ENCODE data around the gene CMC1. TPM values are rescaled to one million over a fixed set of nuclear protein-coding genes. Genes with fewer than 3 reads are reported as not detected.
"Not testable (repeated sequence)": the region's sequence is repeated elsewhere in the genome, so short reads cannot be mapped to it uniquely, and the experiment has no call there.

Gene CMC1
- total RNA-seq, 1 experiment from 2014 or later = 29.9 TPM

DNA sequence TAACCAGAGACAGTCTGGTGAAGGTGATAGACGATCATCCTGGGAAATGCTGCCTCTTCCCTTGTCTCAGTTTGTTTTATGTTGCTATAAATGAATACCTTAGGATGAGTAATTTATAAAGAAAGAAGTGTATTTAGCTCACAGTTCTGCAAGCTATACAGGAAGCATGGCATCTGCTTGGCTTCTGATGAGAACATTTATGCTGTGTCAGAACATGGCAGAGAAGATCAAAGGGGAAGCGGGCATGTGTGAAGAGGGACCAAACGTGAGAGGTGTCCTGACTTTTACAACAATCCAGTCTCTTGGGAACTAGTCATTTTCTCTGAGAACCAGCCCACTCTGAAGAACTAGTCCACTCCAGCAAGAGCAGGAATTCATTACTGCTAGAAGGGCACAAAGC is 9.6 kb downstream of the CMC1 start:
- peaks cover 24% of the 10 kb centered on the region for H3K4me1 ChIP-seq (ENCODE audit: low read length)
- no peak overlapping the region for H3K27ac ChIP-seq (ENCODE audit: low read length)

DNA sequence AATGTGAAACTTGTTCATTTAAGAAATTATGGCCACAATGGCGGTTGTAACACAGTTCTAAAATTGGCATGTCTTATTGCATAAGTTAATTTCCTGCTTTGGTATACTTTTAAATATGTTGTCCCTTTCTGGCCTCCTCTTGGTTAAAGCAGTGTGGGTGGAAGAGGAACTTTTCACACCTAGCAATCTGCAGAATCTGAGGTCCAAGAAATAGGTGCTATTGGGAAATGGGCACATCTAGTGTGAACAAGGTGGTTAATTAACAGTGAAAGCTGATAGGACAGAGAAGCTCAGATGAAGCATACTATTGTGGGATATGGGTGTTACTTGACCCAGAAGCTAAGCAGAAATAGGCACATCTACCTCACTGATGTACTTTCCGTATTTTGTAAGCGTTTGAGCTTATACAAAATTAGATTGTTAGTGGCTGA is 10.6 kb downstream of the CMC1 start:
- H3K4me1 ChIP-seq (ENCODE audit: low read length) = peaks cover 20% of the 10 kb centered on the region
- no peaks in the 10 kb centered on the region for H3K9me2 ChIP-seq (replicated peaks; ENCODE audit: insufficient read depth, low read length)
- no peaks in the 10 kb centered on the region for H3K27me3 ChIP-seq (ENCODE audit: low read length)
- peaks cover 99% of the 10 kb centered on the region for H3K79me2 ChIP-seq (ENCODE audit: low read length)
- no peak overlapping the region for H3K27ac ChIP-seq (ENCODE audit: low read length)
- H4K20me1 ChIP-seq (ENCODE audit: insufficient read depth, low read depth, low read length) = no peaks in the 10 kb centered on the region
- H3K4me2 ChIP-seq (ENCODE audit: low read depth, low read length, poor library complexity, severe bottlenecking) = no peak overlapping the region
- DNase-seq = no peak
- no peaks in the 10 kb centered on the region for H3K9me3 ChIP-seq (ENCODE audit: low read length)
- no peaks in the 10 kb centered on the region for H3K36me3 ChIP-seq (ENCODE audit: insufficient read depth, low read length)
- no peak overlapping the region for H3K9ac ChIP-seq (ENCODE audit: low read length)
- H3K4me3 ChIP-seq (ENCODE audit: low read length) = no peak overlapping the region
- no peak overlapping the region for H2AFZ ChIP-seq (ENCODE audit: low read length)

More for the DNA sequence above, 9.6 kb downstream of the CMC1 start:
- Histone ChIP-seq H3K9me2 (replicated peaks; ENCODE audit: insufficient read depth, low read length) (no peaks in the 10 kb centered on the region), H2AFZ (ENCODE audit: low read length) (no peak overlapping the region), H3K79me2 (ENCODE audit: low read length) (peaks cover 100% of the 10 kb centered on the region), H4K20me1 (ENCODE audit: insufficient read depth, low read depth, low read length) (no peaks in the 10 kb centered on the region), H3K27me3 (ENCODE audit: low read length) (no peaks in the 10 kb centered on the region), H3K4me3 (ENCODE audit: low read length) (no peak overlapping the region), H3K4me2 (ENCODE audit: low read depth, low read length, poor library complexity, severe bottlenecking) (no peak overlapping the region), H3K9me3 (ENCODE audit: low read length) (no peaks in the 10 kb centered on the region), H3K36me3 (ENCODE audit: insufficient read depth, low read length) (no peaks in the 10 kb centered on the region), H3K9ac (ENCODE audit: low read length) (no peak overlapping the region)
- no peak for DNase-seq

DNA sequence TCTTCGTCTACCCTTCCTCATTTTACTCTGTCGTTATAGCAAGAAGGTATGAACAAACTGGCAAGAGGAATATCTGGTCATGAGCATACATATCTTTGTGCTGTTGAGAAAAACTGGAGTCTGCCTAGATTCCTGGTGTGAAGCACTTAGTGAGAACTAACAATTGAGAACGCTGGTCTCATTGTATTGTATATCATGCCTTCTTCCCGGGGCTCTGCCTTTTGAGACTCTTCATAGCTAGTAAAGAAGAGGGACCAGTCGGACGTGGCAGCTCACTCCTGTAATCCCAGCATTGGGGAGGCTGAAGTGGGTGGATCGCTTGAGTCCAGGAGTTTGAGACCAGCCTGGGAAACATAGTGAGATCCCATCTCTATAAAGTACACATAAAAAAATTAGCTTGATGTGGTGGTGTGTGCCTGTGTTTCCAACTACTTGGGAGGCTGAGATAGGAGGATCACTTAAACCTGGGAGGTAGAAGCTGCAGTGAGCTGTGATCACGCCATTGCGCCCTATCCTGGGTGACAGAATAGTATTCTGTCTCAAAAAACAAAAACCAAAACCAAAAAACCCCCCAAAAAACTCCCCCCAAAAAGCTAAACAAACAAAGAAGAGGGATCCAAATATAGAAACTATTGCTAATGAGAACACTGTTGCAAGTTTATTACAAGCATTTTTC is 11.8 kb downstream of the CMC1 start:
- Histone ChIP-seq H4K20me1 (ENCODE audit: insufficient read depth, low read depth, low read length) (no peaks in the 10 kb centered on the region), H3K9me3 (ENCODE audit: low read length) (no peaks in the 10 kb centered on the region), H3K79me2 (ENCODE audit: low read length) (peaks cover 97% of the 10 kb centered on the region), H3K36me3 (ENCODE audit: insufficient read depth, low read length) (no peaks in the 10 kb centered on the region), H3K9ac (ENCODE audit: low read length) (no peak overlapping the region), H3K4me2 (ENCODE audit: low read depth, low read length, poor library complexity, severe bottlenecking) (no peak overlapping the region), H3K27me3 (ENCODE audit: low read length) (no peaks in the 10 kb centered on the region), H3K27ac (ENCODE audit: low read length) (no peak overlapping the region), H3K9me2 (replicated peaks; ENCODE audit: insufficient read depth, low read length) (no peaks in the 10 kb centered on the region), H2AFZ (ENCODE audit: low read length) (no peak overlapping the region), H3K4me3 (ENCODE audit: low read length) (no peak overlapping the region), H3K4me1 (ENCODE audit: low read length) (peaks cover 14% of the 10 kb centered on the region)
- DNase-seq = no peak

DNA sequence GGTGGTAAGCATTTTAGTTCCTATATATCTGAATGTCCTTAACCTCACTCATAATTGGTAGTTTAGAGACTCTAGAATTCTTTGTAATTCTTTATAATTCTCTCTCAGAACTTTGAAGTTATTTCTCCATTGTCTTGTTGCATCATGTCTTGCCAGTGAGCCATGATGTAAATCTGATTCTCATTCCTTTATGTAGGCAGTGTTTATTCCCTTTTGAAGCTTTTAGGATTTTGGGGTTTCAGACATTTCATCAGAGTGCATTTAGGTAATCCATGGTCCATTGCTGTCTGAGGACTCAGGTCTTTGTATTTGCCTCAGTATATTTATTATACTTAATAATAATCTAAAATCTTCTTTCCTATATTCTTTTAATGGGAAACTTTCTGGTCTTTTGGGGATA is 20.6 kb downstream of the CMC1 start:
- no peak overlapping the region for H3K4me2 ChIP-seq (ENCODE audit: low read depth, low read length, poor library complexity, severe bottlenecking)
- DNase-seq = no peak
- peaks cover 80% of the 10 kb centered on the region for H3K79me2 ChIP-seq (ENCODE audit: low read length)
- H2AFZ ChIP-seq (ENCODE audit: low read length) = no peak overlapping the region
- no peak overlapping the region for H3K27ac ChIP-seq (ENCODE audit: low read length)
- no peaks in the 10 kb centered on the region for H3K9me2 ChIP-seq (replicated peaks; ENCODE audit: insufficient read depth, low read length)
- H3K4me1 ChIP-seq (ENCODE audit: low read length) = no peaks in the 10 kb centered on the region
- no peak overlapping the region for H3K4me3 ChIP-seq (ENCODE audit: low read length)
- peaks cover 25% of the 10 kb centered on the region for H3K36me3 ChIP-seq (ENCODE audit: insufficient read depth, low read length)
- no peaks in the 10 kb centered on the region for H3K9me3 ChIP-seq (ENCODE audit: low read length)
- no peaks in the 10 kb centered on the region for H3K27me3 ChIP-seq (ENCODE audit: low read length)
- no peak overlapping the region for H3K9ac ChIP-seq (ENCODE audit: low read length)
- no peaks in the 10 kb centered on the region for H4K20me1 ChIP-seq (ENCODE audit: insufficient read depth, low read depth, low read length)

DNA sequence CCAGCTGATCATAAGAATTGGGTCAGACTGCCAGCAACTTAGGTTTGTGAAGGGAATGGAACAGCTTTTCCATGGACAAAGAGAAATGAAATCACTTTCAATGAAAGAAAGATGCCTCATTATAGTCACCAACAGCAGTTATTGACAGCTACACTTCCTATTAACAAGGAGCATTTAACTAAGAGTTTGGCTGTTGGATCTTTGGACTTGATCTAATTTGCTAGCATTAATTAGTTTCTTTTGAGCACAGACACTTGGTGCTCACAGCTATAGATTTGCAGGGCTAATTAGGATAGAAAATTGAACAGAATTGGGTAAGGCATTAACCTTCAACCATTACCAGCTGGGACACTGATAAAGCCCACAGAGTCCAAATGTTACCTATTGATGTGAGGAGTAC is 24.2 kb downstream of the CMC1 start:
- Histone ChIP-seq H2AFZ (ENCODE audit: low read length) (no peak overlapping the region), H3K27me3 (ENCODE audit: low read length) (no peaks in the 10 kb centered on the region), H3K79me2 (ENCODE audit: low read length) (peaks cover 70% of the 10 kb centered on the region), H3K27ac (ENCODE audit: low read length) (no peak overlapping the region), H3K4me3 (ENCODE audit: low read length) (no peak overlapping the region), H3K36me3 (ENCODE audit: insufficient read depth, low read length) (peaks cover 55% of the 10 kb centered on the region), H4K20me1 (ENCODE audit: insufficient read depth, low read depth, low read length) (no peaks in the 10 kb centered on the region), H3K4me1 (ENCODE audit: low read length) (no peaks in the 10 kb centered on the region), H3K4me2 (ENCODE audit: low read depth, low read length, poor library complexity, severe bottlenecking) (no peak overlapping the region), H3K9ac (ENCODE audit: low read length) (no peak overlapping the region), H3K9me3 (ENCODE audit: low read length) (no peaks in the 10 kb centered on the region), H3K9me2 (replicated peaks; ENCODE audit: insufficient read depth, low read length) (no peaks in the 10 kb centered on the region)
- DNase-seq = no peak

DNA sequence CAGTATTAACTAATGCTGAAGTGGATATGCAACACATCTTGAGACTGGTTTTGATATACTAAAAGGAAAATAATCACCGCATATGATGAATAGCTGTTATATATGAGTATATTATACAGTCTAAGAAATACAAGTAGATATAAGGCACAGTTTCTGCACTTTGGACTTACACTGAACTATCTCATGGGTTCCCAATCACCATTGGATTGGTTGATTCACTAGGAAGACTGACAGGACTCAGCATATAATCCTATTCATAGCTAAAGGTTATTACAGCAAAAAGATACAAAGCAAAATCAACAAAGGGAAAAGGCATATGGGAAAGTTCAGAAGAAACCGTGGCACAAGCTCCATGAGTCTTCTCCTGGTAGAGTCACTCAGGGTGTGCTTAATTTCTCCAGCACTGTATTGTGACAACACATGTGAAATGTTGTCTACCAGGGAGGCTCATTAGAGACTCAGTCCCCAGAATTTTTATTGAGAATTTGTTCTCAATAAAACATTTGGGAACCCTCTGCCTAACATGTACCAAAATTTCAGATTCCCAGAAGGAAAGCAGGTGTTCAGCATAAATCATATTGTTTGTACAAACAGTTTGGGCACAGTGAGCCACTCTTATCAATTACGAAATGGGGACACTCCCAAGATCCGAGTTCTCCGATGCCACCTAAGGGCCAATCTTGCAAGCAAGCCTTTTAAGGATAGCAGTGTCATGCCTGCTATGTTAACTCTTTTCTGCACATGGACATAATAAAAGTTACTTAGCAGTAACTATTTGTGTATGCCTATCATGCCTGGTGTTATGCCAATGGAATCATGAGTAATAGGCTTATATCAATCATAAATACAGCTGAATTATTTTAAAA is 26.8 kb downstream of the CMC1 start:
- H3K4me1 ChIP-seq (ENCODE audit: low read length) = no peaks in the 10 kb centered on the region
- H3K9me2 ChIP-seq (replicated peaks; ENCODE audit: insufficient read depth, low read length) = no peaks in the 10 kb centered on the region
- no peak overlapping the region for H3K9ac ChIP-seq (ENCODE audit: low read length)
- H3K79me2 ChIP-seq (ENCODE audit: low read length) = peaks cover 59% of the 10 kb centered on the region
- H3K4me2 ChIP-seq (ENCODE audit: low read depth, low read length, poor library complexity, severe bottlenecking) = no peak overlapping the region
- H3K27me3 ChIP-seq (ENCODE audit: low read length) = no peaks in the 10 kb centered on the region
- no peak for DNase-seq
- no peak overlapping the region for H3K27ac ChIP-seq (ENCODE audit: low read length)
- no peaks in the 10 kb centered on the region for H4K20me1 ChIP-seq (ENCODE audit: insufficient read depth, low read depth, low read length)
- no peak overlapping the region for H3K4me3 ChIP-seq (ENCODE audit: low read length)
- H3K36me3 ChIP-seq (ENCODE audit: insufficient read depth, low read length) = peaks cover 63% of the 10 kb centered on the region
- H2AFZ ChIP-seq (ENCODE audit: low read length) = no peak overlapping the region
- peaks cover 5% of the 10 kb centered on the region; the same call in 1 of the 2 replicates for H3K9me3 ChIP-seq (ENCODE audit: low read length)

DNA sequence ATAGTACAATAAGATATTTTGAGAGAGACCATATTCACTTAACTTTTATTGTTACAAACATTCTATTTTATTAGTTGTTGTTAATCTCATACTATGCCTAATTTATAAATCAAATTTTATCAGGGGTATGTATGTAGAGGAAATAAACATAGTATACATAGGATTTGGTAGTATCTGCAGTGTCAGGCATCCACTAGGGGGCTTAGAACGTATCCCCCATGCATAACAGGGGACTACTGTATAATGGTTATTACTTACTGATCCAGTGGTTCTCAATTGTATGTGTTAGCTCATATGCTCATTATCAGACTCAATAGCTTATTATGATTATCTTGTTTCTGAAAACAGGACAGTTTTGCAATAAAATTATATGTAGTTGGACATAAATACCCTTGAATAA is 27.6 kb downstream of the CMC1 start:
- DNase-seq = no peak

DNA sequence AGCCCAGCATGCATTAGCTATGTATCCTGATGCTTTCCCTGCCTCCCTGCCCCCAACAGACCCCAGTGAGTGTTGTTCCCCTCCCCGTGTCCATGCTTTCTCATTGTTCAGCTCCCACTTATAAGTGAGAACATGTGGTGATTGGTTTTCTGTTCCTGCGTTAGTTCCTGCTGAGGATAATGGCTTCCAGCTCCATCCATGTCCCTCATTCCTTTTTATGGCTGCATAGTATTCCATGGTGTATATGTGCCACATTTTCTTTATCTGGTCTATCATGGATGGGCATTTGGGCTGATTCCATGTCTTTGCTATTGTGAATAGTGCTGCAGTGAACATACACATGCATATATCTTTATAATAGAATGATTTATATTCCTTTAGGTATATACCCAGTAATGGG is 28.5 kb downstream of the CMC1 start:
- H3K9me2 ChIP-seq (replicated peaks; ENCODE audit: insufficient read depth, low read length); H3K4me3 ChIP-seq (ENCODE audit: low read length); H2AFZ ChIP-seq (ENCODE audit: low read length); H3K27ac ChIP-seq (ENCODE audit: low read length); H3K4me1 ChIP-seq (ENCODE audit: low read length); H3K27me3 ChIP-seq (ENCODE audit: low read length); H4K20me1 ChIP-seq (ENCODE audit: insufficient read depth, low read depth, low read length); H3K9ac ChIP-seq (ENCODE audit: low read length); DNase-seq; H3K9me3 ChIP-seq (ENCODE audit: low read length); H3K4me2 ChIP-seq (ENCODE audit: low read depth, low read length, poor library complexity, severe bottlenecking): not testable (repeated sequence)
- peaks cover 55% of the 10 kb centered on the region for H3K36me3 ChIP-seq (ENCODE audit: insufficient read depth, low read length)
- peaks cover 59% of the 10 kb centered on the region for H3K79me2 ChIP-seq (ENCODE audit: low read length)

More for the DNA sequence above, 27.6 kb downstream of the CMC1 start:
- no peaks in the 10 kb centered on the region for H3K27me3 ChIP-seq (ENCODE audit: low read length)
- H3K4me1 ChIP-seq (ENCODE audit: low read length) = no peaks in the 10 kb centered on the region
- no peak overlapping the region for H2AFZ ChIP-seq (ENCODE audit: low read length)
- peaks cover 7% of the 10 kb centered on the region; the same call in 1 of the 2 replicates for H3K9me3 ChIP-seq (ENCODE audit: low read length)
- no peak overlapping the region for H3K9ac ChIP-seq (ENCODE audit: low read length)
- peaks cover 60% of the 10 kb centered on the region for H3K79me2 ChIP-seq (ENCODE audit: low read length)
- peaks cover 62% of the 10 kb centered on the region for H3K36me3 ChIP-seq (ENCODE audit: insufficient read depth, low read length)
- H3K27ac ChIP-seq (ENCODE audit: low read length) = no peak overlapping the region
- no peaks in the 10 kb centered on the region for H4K20me1 ChIP-seq (ENCODE audit: insufficient read depth, low read depth, low read length)
- H3K4me2 ChIP-seq (ENCODE audit: low read depth, low read length, poor library complexity, severe bottlenecking) = no peak overlapping the region
- no peak overlapping the region for H3K4me3 ChIP-seq (ENCODE audit: low read length)
- H3K9me2 ChIP-seq (replicated peaks; ENCODE audit: insufficient read depth, low read length) = no peaks in the 10 kb centered on the region
